ENCODE measurements around the gene DPH2. TPM values are rescaled to one million over a fixed set of nuclear protein-coding genes. Genes with fewer than 3 reads are reported as not detected.

DPH2 gene
- total RNA-seq, 1 experiment from 2014 or later: 57.5 TPM

DNA sequence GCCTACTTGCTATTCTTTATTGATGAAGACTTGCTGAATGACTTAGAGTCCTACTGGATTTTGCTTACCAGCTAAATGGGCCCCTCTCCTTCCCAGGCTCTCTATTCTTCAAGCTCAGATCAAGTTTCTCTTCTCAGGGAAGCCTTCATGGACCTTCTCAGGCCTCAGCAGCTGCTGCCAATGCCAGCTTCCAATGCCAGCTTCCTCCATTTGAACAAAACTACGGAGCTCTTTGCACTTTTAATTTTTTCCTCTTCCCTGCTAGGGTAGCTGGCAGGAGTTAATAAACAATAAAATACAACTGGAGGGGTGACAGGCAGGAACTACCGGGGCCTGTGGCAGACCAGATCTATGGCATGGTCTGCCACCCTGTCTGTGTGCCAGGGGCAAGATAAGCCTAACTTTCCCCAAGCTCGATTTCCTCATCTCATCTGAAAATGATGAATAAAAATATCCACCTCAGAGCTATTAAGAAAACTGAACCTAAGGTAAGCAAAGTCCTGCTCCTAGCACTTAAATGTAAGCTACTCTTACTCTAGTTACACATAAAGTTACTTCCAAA is 24.1 kb upstream of the DPH2 start (continued):
- TF ChIP-seq ZNF263 (CRISPR knock-in tag; IDR thresholded peaks at IDR 0.05; ENCODE audit: low read depth) (no peak), JAZF1 (CRISPR knock-in tag; IDR thresholded peaks at IDR 0.05) (no peak), PRRX2 (CRISPR knock-in tag; IDR thresholded peaks at IDR 0.05) (no peak), NFYB (CRISPR knock-in tag; conservative IDR thresholded peaks at IDR 0.05; ENCODE audit: low read depth) (no peak), CREB1 (CRISPR knock-in tag; IDR thresholded peaks at IDR 0.05) (no peak), FOXP1 (CRISPR knock-in tag; IDR thresholded peaks at IDR 0.05; ENCODE audit: borderline replicate concordance) (no peak), SOX15 (CRISPR knock-in tag; IDR thresholded peaks at IDR 0.05) (no peak), NR2C2 (CRISPR knock-in tag; IDR thresholded peaks at IDR 0.05) (no peak), ZNF317 (CRISPR knock-in tag; IDR thresholded peaks at IDR 0.05; ENCODE audit: borderline replicate concordance, low read depth) (no peak), EMX1 (CRISPR knock-in tag; IDR thresholded peaks at IDR 0.05) (no peak), SMAD3 (CRISPR knock-in tag; IDR thresholded peaks at IDR 0.05; ENCODE audit: borderline replicate concordance) (no peak)
- TF ChIP-seq, protein P1, sequence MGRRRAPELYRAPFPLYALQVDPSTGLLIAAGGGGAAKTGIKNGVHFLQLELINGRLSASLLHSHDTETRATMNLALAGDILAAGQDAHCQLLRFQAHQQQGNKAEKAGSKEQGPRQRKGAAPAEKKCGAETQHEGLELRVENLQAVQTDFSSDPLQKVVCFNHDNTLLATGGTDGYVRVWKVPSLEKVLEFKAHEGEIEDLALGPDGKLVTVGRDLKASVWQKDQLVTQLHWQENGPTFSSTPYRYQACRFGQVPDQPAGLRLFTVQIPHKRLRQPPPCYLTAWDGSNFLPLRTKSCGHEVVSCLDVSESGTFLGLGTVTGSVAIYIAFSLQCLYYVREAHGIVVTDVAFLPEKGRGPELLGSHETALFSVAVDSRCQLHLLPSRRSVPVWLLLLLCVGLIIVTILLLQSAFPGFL (CRISPR knock-in tag; IDR thresholded peaks at IDR 0.05; ENCODE audit: borderline replicate concordance): no peak
- TF ChIP-seq, protein P2, sequence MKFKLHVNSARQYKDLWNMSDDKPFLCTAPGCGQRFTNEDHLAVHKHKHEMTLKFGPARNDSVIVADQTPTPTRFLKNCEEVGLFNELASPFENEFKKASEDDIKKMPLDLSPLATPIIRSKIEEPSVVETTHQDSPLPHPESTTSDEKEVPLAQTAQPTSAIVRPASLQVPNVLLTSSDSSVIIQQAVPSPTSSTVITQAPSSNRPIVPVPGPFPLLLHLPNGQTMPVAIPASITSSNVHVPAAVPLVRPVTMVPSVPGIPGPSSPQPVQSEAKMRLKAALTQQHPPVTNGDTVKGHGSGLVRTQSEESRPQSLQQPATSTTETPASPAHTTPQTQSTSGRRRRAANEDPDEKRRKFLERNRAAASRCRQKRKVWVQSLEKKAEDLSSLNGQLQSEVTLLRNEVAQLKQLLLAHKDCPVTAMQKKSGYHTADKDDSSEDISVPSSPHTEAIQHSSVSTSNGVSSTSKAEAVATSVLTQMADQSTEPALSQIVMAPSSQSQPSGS (CRISPR knock-in tag; IDR thresholded peaks at IDR 0.05; ENCODE audit: borderline replicate concordance, low read depth): no peak

DNA sequence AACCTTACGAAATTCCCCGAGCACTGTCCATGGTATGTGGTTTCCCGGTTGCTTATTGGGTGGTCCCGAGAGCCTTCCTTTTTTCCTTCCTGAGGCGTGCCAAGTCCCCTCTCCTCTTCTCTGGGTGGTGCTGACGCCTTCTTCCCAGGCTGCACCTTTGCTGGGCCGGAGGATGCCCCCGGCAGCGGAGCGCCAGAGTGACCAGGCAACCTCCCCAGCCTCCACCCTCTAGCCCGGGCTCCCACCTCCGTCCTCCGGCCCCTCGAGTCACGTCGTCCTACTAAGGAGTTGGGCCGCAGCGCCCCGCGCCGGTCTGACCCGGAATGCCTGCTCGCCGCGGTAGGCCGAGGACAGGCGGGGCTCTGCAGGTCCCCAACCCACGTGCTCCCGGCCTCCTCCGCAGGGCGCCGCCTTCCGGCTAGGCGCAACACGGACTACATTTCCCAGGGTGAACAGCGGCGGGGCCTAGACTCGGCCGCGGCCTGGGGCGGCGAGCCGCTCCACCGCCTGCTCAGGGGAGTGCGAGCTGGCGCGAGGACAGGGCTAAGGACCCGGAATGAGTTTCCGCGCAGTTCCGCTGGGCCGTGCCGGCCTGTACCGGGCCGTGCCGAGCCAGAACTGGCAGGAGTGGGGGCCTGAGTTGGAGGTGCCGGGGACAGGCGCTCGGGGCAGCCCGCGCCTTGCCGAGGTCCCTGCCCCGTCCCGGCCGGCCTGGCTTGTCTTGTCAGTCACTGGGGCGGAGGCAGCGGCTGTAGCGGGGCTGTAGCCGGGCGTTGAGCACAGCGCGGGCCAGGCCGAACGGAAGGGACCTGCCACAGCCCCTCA is 23.4 kb upstream of the DPH2 start, which contains the start of gene IPO13:
TSS of gene IPO13 (plus strand) at position 715 of the 825 bp plus-strand sequence. CDS start 651 bp downstream, outside the sequence.
- Mint-ChIP-seq H3K4me3 (peak within 1 kb of the TSS; percentile 83), H3K27me3 (ENCODE audit: low read depth) (no peaks in the 10 kb centered on the region), H3K4me1 (peaks cover 37% of the 10 kb centered on the region), H3K36me3 (peaks cover 5% of the 10 kb centered on the region; the same call in 1 of the 2 replicates), H3K9me3 (no peaks in the 10 kb centered on the region), H3K27ac (peak within 1 kb of the TSS; percentile 93)
- peak; percentile 98 for DNase-seq (ENCODE audit: low spot score)
- ChIA-PET CTCF (interaction anchor here (0.6 to 9.9 kb wide), 13 partner anchors 12 to 240 kb away, joined by 3 to 172 read pairs (median 4); partner anchors contain the start of genes ARTN, ATP6V0B, DPH2 and ST3GAL3), POLR2A (interaction anchor here (0.7 to 1.5 kb wide), 4 partner anchors 12 to 296 kb away, joined by 3 to 8 read pairs (median 4); partner anchors contain the start of genes ARTN and KDM4A)
- ATAC-seq: peak; percentile 91
- TF ChIP-seq, protein P3, sequence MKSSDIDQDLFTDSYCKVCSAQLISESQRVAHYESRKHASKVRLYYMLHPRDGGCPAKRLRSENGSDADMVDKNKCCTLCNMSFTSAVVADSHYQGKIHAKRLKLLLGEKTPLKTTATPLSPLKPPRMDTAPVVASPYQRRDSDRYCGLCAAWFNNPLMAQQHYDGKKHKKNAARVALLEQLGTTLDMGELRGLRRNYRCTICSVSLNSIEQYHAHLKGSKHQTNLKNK (CRISPR knock-in tag; IDR thresholded peaks at IDR 0.05): no peak
- TF ChIP-seq TEAD1 (CRISPR knock-in tag; IDR thresholded peaks at IDR 0.05) (peak; percentile 89), ZNF423 (CRISPR knock-in tag; IDR thresholded peaks at IDR 0.05) (no peak), OVOL2 (CRISPR knock-in tag; IDR thresholded peaks at IDR 0.05; ENCODE audit: borderline replicate concordance) (no peak), SMAD3 (CRISPR knock-in tag; IDR thresholded peaks at IDR 0.05; ENCODE audit: borderline replicate concordance) (no peak), SOX15 (CRISPR knock-in tag; IDR thresholded peaks at IDR 0.05) (no peak), ZNF219 (CRISPR knock-in tag; IDR thresholded peaks at IDR 0.05; ENCODE audit: borderline replicate concordance) (no peak), MXD4 (CRISPR knock-in tag; IDR thresholded peaks at IDR 0.05; ENCODE audit: borderline replicate concordance) (no peak), JAZF1 (CRISPR knock-in tag; IDR thresholded peaks at IDR 0.05) (no peak), CBFB (CRISPR knock-in tag; IDR thresholded peaks at IDR 0.05; ENCODE audit: low read depth) (no peak; the same call in 1 of the 2 replicates), TEAD4 (CRISPR knock-in tag; IDR thresholded peaks at IDR 0.05) (no peak), ZNF138 (CRISPR knock-in tag; conservative IDR thresholded peaks at IDR 0.05) (no peak), CREM (CRISPR knock-in tag; IDR thresholded peaks at IDR 0.05) (peak; percentile 32; the same call in 1 of the 2 replicates), ZNF263 (CRISPR knock-in tag; IDR thresholded peaks at IDR 0.05; ENCODE audit: low read depth) (no peak), ZNF121 (CRISPR knock-in tag; IDR thresholded peaks at IDR 0.05) (peak; percentile 59; the same call in 1 of the 2 replicates)
- TF ChIP-seq, protein P4, sequence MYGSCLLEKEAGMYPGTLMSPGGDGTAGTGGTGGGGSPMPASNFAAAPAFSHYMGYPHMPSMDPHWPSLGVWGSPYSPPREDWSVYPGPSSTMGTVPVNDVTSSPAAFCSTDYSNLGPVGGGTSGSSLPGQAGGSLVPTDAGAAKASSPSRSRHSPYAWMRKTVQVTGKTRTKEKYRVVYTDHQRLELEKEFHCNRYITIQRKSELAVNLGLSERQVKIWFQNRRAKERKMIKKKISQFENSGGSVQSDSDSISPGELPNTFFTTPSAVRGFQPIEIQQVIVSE (CRISPR knock-in tag; IDR thresholded peaks at IDR 0.05; ENCODE audit: borderline replicate concordance): no peak
- TF ChIP-seq, protein P5, sequence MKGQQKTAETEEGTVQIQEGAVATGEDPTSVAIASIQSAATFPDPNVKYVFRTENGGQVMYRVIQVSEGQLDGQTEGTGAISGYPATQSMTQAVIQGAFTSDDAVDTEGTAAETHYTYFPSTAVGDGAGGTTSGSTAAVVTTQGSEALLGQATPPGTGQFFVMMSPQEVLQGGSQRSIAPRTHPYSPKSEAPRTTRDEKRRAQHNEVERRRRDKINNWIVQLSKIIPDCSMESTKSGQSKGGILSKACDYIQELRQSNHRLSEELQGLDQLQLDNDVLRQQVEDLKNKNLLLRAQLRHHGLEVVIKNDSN (CRISPR knock-in tag; IDR thresholded peaks at IDR 0.05): peak; percentile 95
- TF ChIP-seq, protein P6, sequence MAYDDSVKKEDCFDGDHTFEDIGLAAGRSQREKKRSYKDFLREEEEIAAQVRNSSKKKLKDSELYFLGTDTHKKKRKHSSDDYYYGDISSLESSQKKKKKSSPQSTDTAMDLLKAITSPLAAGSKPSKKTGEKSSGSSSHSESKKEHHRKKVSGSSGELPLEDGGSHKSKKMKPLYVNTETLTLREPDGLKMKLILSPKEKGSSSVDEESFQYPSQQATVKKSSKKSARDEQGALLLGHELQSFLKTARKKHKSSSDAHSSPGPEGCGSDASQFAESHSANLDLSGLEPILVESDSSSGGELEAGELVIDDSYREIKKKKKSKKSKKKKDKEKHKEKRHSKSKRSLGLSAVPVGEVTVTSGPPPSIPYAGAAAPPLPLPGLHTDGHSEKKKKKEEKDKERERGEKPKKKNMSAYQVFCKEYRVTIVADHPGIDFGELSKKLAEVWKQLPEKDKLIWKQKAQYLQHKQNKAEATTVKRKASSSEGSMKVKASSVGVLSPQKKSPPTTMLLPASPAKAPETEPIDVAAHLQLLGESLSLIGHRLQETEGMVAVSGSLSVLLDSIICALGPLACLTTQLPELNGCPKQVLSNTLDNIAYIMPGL (CRISPR knock-in tag; IDR thresholded peaks at IDR 0.05): peak; percentile 97
- TF ChIP-seq, protein P7, sequence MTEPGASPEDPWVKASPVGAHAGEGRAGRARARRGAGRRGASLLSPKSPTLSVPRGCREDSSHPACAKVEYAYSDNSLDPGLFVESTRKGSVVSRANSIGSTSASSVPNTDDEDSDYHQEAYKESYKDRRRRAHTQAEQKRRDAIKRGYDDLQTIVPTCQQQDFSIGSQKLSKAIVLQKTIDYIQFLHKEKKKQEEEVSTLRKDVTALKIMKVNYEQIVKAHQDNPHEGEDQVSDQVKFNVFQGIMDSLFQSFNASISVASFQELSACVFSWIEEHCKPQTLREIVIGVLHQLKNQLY (CRISPR knock-in tag; IDR thresholded peaks at IDR 0.05): 0 out of 2 replicates have a peak, but pooled peaks have one; percentile 60

Data from WTC11 (cell line).